Stomach smooth muscle (tissue), 2 donors: Measurements from ENCODE around the gene POLR1B.
A peak's percentile ranks its signal among the peaks of the same experiment; 100 is the strongest.

Experiments used
- H3K27ac ChIP-seq: one replicate; pipeline ENCODE4 v1.7.0; 2013; ENCODE audit warnings: mild to moderate bottlenecking, low read length, inconsistent platforms
- H3K27me3 ChIP-seq, 2 donors: one replicate each; pipeline ENCODE4 v1.7.0; 2013; ENCODE audit warnings: low read length in 2 of 2; ENCODE audit not compliant: insufficient read depth in 2 of 2, control insufficient read depth in 1 of 2
- H3K36me3 ChIP-seq, 2 donors: one replicate each; pipeline ENCODE4 v1.7.0; 2013; ENCODE audit warnings: low read length in 2 of 2; ENCODE audit not compliant: control insufficient read depth in 2 of 2, insufficient read depth in 2 of 2
- H3K4me1 ChIP-seq: one replicate; pipeline ENCODE4 v1.7.0; 2013; ENCODE audit warnings: low read length; ENCODE audit not compliant: control insufficient read depth, insufficient read depth
- H3K4me3 ChIP-seq, 2 donors: one replicate each; pipeline ENCODE4 v1.7.0; 2013; ENCODE audit warnings: low read length in 2 of 2
- H3K9ac ChIP-seq, 2 donors: one replicate each; pipeline ENCODE4 v1.7.0; 2013; ENCODE audit warnings: low read length in 2 of 2, mild to moderate bottlenecking in 1 of 2
- H3K9me3 ChIP-seq, 2 donors: one replicate each; pipeline ENCODE4 v1.7.0; 2013; ENCODE audit warnings: low read length in 2 of 2; ENCODE audit not compliant: control insufficient read depth in 2 of 2
- donor health status: healthy.
- donor health status: Pancreatic carcinoma.

Gene POLR1B

GRCh38 chr2:112618383-112618782 is 76.1 kb downstream of the POLR1B start:
- H3K27ac ChIP-seq = no peak overlapping the region
- H3K9me3 ChIP-seq = no peaks in the 10 kb centered on the region
- H3K27me3 ChIP-seq = no peaks in the 10 kb centered on the region
- no peak overlapping the region for H3K4me3 ChIP-seq
- no peaks in the 10 kb centered on the region for H3K36me3 ChIP-seq
- no peaks in the 10 kb centered on the region for H3K4me1 ChIP-seq
- no peak overlapping the region for H3K9ac ChIP-seq

DNA sequence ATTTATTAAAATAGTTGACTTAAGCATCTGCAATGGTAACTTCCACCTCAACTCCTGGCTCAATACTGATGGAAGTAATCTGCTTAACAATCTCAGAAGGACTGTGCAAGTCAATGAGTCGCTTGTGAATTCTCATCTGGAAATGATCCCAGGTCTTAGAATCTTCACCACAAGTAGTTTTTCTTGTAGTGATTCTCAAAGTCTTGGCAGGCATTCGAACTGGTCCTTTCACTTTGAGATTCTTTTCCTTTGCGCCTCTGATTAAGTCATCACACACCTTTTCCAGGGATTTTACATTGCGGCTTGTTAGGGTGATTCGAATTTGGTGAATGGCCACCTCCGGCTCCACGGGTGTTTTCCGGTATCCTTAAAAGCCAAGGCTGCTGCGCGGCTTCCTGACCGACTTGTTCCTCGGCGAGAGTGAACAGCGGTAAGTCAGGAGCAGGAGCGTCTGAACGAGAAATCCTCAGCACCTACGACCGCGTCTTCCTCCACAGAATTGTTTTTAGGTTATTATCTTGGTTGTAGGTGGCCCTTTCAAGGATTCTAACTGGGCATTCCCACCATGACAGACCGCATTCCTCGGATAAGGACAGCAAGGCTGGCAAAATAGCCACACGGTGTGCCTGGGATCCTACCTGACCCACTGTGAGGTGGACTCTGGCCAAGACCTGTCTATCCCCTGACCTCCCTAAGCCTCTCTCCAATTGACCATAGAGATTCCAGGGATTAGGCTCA is 79.7 kb downstream of the POLR1B start:
- peaks cover 0 to 4% of the 10 kb centered on the region in 2 donors for H3K27me3 ChIP-seq
- H3K9me3 ChIP-seq = no peaks in the 10 kb centered on the region
- peaks cover 7% of the 10 kb centered on the region for H3K4me1 ChIP-seq
- H3K9ac ChIP-seq = no peak overlapping the region
- no peak overlapping the region for H3K4me3 ChIP-seq
- H3K36me3 ChIP-seq = no peaks in the 10 kb centered on the region
- no peak overlapping the region for H3K27ac ChIP-seq

DNA sequence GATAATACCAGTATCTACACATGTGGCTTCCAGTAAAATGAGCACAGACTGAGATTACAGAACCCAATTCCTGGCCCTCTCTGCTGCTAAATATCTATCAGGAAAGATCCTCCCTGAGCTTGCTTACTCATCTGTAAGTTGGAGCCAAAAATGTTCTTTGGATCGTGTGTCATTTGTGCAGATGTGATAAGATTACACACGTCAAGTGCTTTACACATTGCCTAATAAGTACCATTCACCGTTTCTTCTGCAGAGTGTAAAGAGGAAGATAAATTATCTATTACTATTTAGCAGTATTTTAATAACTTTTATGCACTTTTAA is 80.2 kb downstream of the POLR1B start:
- H3K9me3 ChIP-seq = no peaks in the 10 kb centered on the region
- H3K4me1 ChIP-seq = peaks cover 8% of the 10 kb centered on the region
- no peak overlapping the region for H3K9ac ChIP-seq
- no peak overlapping the region for H3K4me3 ChIP-seq
- no peaks in the 10 kb centered on the region for H3K36me3 ChIP-seq
- no peak overlapping the region for H3K27ac ChIP-seq
- peaks cover 0 to 4% of the 10 kb centered on the region in 2 donors for H3K27me3 ChIP-seq

DNA sequence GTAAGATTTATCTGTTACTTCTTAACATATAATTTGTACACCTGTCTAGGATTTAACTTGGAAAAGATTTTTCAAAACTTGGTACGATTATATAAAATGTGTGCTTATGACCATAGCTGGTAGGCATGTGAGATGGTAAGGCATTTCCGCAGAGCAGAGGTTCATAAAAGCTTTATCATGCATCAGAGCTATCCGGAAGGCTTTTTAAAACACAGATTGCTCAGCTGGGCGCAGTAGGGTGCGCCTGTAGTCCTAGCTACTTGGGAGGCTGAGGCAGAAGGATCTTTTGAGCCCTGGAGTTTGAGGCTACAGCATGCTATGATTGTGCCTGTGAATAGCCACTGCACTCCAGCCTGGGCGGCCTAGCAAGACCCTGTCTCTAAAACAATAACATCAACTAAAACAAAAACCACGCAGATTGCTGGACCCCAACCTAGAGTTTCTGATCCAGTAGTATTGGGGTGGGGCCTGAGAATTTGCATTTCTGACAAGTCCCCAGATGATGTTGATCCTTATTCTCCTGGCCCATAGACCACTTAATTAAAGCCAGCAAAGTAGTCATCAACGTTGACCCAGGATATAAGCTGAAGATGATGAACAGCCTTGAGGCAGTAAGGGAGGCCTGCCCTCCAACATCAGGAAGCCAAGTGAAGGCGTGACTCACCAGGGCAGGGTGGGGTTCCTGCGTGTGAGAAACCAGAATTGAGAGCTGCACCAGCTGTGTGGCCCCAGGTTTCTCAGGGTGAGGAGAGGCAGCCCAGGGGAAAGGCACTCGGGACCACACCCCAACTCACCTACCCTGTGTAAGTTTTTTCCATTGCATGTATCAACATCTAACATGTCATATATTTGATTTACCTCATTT is 81.9 kb downstream of the POLR1B start:
- Histone ChIP-seq H3K4me1 (peaks cover 8% of the 10 kb centered on the region), H3K27me3 (peaks cover 0 to 4% of the 10 kb centered on the region in 2 donors), H3K36me3 (no peaks in the 10 kb centered on the region), H3K27ac (no peak overlapping the region), H3K9me3 (no peaks in the 10 kb centered on the region), H3K4me3 (no peak overlapping the region), H3K9ac (no peak overlapping the region)

- peaks cover 8% of the 10 kb centered on the region for H3K4me1 ChIP-seq
- H3K27me3 ChIP-seq = peaks cover 3 to 4% of the 10 kb centered on the region in 2 donors
- no peak overlapping the region for H3K27ac ChIP-seq
- H3K9me3 ChIP-seq = no peaks in the 10 kb centered on the region
- H3K36me3 ChIP-seq = no peaks in the 10 kb centered on the region
- no peak overlapping the region for H3K4me3 ChIP-seq
- no peak overlapping the region for H3K9ac ChIP-seq
Measured at GRCh38 chr2:112625474-112626114, 83.3 kb downstream of the POLR1B start.

- H3K9ac ChIP-seq = peak overlapping the region in 1 of 2 donors; percentile 13
- H3K4me3 ChIP-seq = peak overlapping the region; percentile 64 to 69
- H3K4me1 ChIP-seq = peaks cover 8% of the 10 kb centered on the region
Measured at GRCh38 chr2:112626604-112627059, 84.4 kb downstream of the POLR1B start.

More at GRCh38 chr2:112626604-112627059, 84.4 kb downstream of the POLR1B start:
- Histone ChIP-seq H3K9me3 (no peaks in the 10 kb centered on the region), H3K36me3 (no peaks in the 10 kb centered on the region), H3K27ac (no peak overlapping the region), H3K27me3 (peaks cover 3 to 4% of the 10 kb centered on the region in 2 donors)
